ENCODE results near the gene LHFPL2. TPM values are rescaled to one million over a fixed set of nuclear protein-coding genes. Genes with fewer than 3 reads are reported as not detected.

Gene LHFPL2
- total and polyA plus RNA-seq, 2 donors (not counting 1 experiment from before 2014, with no cell fraction given), result 3.8 to 35.5 TPM

DNA sequence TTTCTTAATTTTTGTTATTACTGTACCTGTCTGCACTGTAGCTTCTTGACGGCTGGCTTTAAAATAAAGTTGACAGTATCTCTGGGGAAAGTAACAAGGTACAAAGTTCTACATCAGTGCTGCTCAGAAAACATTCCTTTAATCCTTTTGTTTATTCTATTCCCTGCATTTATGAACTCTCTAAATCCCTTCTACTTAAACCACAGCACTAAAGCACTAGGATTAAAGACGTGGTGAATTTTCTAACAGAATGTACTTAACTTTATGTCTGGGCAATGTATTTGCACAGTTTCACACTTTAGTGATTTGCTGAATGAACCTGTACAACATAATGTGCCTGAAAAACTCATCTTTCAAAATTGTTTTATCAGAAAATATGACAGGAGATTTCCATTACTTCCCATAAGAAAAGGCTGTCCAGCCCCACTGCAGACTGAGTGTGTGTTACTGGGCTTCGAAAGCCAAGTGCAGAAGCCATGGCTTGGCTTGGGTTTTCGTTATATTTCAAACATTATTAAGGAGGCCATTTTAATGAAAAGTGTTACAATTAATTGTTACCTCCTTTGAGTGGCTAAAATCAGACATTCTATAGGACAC, 43.8 kb downstream of the LHFPL2 start:
- Histone ChIP-seq H3K79me2 (ENCODE audit: control insufficient read depth, insufficient read depth, low read length) (no peaks in the 10 kb centered on the region), H3K4me3 (ENCODE audit: control extremely low read depth in 1 of 5, extremely low read depth in 1 of 5, insufficient read depth in 1 of 5, low read depth in 2 of 5, low read length in 4 of 5) (no peak overlapping the region), H3K36me3 (replicated peaks in 1 of 2; ENCODE audit: control extremely low read depth in 1 of 2, control insufficient read depth in 1 of 2, extremely low read depth in 1 of 2, insufficient read depth in 2 of 2, low read length in 1 of 2) (no peaks in the 10 kb centered on the region), H3K9ac (ENCODE audit: low read length) (no peak overlapping the region), H3K9me3 (ENCODE audit: control extremely low read depth in 1 of 3, control insufficient read depth in 2 of 3, insufficient read depth in 1 of 3, low read length in 2 of 3) (peaks cover 0 to 3% (median 0%) of the 10 kb centered on the region in 3 donors), H3K27me3 (replicated peaks in 1 of 4; ENCODE audit: control extremely low read depth in 1 of 4, control insufficient read depth in 3 of 4, insufficient read depth in 4 of 4, low read length in 3 of 4) (no peaks in the 10 kb centered on the region), H2AFZ (ENCODE audit: insufficient read depth, low read depth, low read length, poor library complexity, severe bottlenecking) (no peak overlapping the region), H3K4me1 (ENCODE audit: control insufficient read depth in 2 of 2, insufficient read depth in 2 of 2, low read length in 2 of 2) (no peaks in the 10 kb centered on the region), H4K20me1 (ENCODE audit: control insufficient read depth, insufficient read depth, low read length, poor library complexity, severe bottlenecking) (no peaks in the 10 kb centered on the region), H3K4me2 (replicated peaks; ENCODE audit: low read depth, low read length, poor library complexity, severe bottlenecking) (no peak overlapping the region), H3K27ac (ENCODE audit: low read length in 2 of 2) (no peak overlapping the region)
- CTCF ChIA-PET, result no interaction called here
- POLR2A ChIA-PET, result no interaction called here
- intact Hi-C loops (cut with micrococcal nuclease), result no loop called here
- TF ChIP-seq, protein P1, sequence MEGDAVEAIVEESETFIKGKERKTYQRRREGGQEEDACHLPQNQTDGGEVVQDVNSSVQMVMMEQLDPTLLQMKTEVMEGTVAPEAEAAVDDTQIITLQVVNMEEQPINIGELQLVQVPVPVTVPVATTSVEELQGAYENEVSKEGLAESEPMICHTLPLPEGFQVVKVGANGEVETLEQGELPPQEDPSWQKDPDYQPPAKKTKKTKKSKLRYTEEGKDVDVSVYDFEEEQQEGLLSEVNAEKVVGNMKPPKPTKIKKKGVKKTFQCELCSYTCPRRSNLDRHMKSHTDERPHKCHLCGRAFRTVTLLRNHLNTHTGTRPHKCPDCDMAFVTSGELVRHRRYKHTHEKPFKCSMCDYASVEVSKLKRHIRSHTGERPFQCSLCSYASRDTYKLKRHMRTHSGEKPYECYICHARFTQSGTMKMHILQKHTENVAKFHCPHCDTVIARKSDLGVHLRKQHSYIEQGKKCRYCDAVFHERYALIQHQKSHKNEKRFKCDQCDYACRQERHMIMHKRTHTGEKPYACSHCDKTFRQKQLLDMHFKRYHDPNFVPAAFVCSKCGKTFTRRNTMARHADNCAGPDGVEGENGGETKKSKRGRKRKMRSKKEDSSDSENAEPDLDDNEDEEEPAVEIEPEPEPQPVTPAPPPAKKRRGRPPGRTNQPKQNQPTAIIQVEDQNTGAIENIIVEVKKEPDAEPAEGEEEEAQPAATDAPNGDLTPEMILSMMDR (IDR thresholded peaks at IDR 0.05), result no peak
- no peak for TF ChIP-seq EZH2 (IDR thresholded peaks at IDR 0.05; ENCODE audit: borderline replicate concordance, insufficient read depth, low read depth, low read length, poor library complexity, severe bottlenecking)
- H3K27ac Mint-ChIP-seq, result no peak overlapping the region
- no peaks in the 10 kb centered on the region for H3K27me3 Mint-ChIP-seq
- H3K9me3 Mint-ChIP-seq (ENCODE audit: insufficient read depth), result no peaks in the 10 kb centered on the region
- no peak overlapping the region for H3K4me3 Mint-ChIP-seq
- no peak for DNase-seq
- ATAC-seq (ENCODE audit: low read depth), result no peak
- H3K4me1 Mint-ChIP-seq, result peaks cover 4% of the 10 kb centered on the region
- WGBS (ENCODE audit: insufficient coverage), result no CpG with 5 or more reads among the region's 4 CpGs

DNA sequence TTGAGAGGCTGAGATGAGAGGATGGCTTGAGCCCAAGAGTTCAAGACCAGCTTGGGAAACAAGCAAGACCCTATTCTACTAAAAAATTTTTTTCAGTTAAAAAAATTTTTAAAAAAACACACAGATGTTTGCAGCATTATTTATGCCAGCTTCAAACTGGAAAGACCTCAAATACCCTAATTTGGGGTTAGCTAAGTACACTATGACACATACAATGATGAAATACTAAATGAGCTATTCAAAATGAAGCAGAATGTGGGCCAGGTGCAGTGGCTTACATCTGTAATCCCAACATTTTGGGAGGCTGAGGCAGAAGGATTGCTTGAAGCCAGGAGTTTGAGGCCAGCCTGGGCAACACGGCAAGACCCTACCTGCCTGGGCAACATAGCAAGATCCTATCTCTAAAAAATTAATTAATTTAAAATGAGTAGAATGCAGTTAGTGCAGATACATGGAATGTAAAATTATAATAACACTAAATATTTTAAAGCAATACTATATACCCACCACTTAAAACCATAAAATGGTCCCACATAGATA, 44.9 kb downstream of the LHFPL2 start:
- Histone ChIP-seq H3K4me1 (ENCODE audit: control insufficient read depth in 2 of 2, insufficient read depth in 2 of 2, low read length in 2 of 2) (no peaks in the 10 kb centered on the region), H2AFZ (ENCODE audit: insufficient read depth, low read depth, low read length, poor library complexity, severe bottlenecking) (no peak overlapping the region), H3K9me3 (ENCODE audit: control extremely low read depth in 1 of 3, control insufficient read depth in 2 of 3, insufficient read depth in 1 of 3, low read length in 2 of 3) (peaks cover 0 to 3% (median 0%) of the 10 kb centered on the region in 3 donors), H3K9ac (ENCODE audit: low read length) (no peak overlapping the region), H3K36me3 (replicated peaks in 1 of 2; ENCODE audit: control extremely low read depth in 1 of 2, control insufficient read depth in 1 of 2, extremely low read depth in 1 of 2, insufficient read depth in 2 of 2, low read length in 1 of 2) (no peaks in the 10 kb centered on the region), H3K79me2 (ENCODE audit: control insufficient read depth, insufficient read depth, low read length) (no peaks in the 10 kb centered on the region), H3K27me3 (replicated peaks in 1 of 4; ENCODE audit: control extremely low read depth in 1 of 4, control insufficient read depth in 3 of 4, insufficient read depth in 4 of 4, low read length in 3 of 4) (no peaks in the 10 kb centered on the region), H4K20me1 (ENCODE audit: control insufficient read depth, insufficient read depth, low read length, poor library complexity, severe bottlenecking) (no peaks in the 10 kb centered on the region), H3K4me3 (ENCODE audit: control extremely low read depth in 1 of 5, extremely low read depth in 1 of 5, insufficient read depth in 1 of 5, low read depth in 2 of 5, low read length in 4 of 5) (no peak overlapping the region), H3K27ac (ENCODE audit: low read length in 2 of 2) (no peak overlapping the region), H3K4me2 (replicated peaks; ENCODE audit: low read depth, low read length, poor library complexity, severe bottlenecking) (no peak overlapping the region)
- Mint-ChIP-seq H3K27ac (no peak overlapping the region), H3K4me1 (peaks cover 4% of the 10 kb centered on the region), H3K9me3 (ENCODE audit: insufficient read depth) (no peaks in the 10 kb centered on the region), H3K4me3 (no peak overlapping the region), H3K27me3 (no peaks in the 10 kb centered on the region)
- CTCF ChIA-PET, result no interaction called here
- TF ChIP-seq, protein P1 (IDR thresholded peaks at IDR 0.05), result no peak
- TF ChIP-seq EZH2 (IDR thresholded peaks at IDR 0.05; ENCODE audit: borderline replicate concordance, insufficient read depth, low read depth, low read length, poor library complexity, severe bottlenecking), result no peak
- POLR2A ChIA-PET, result no interaction called here
- ATAC-seq (ENCODE audit: low read depth), result no peak
- no peak for DNase-seq
- intact Hi-C loops (cut with micrococcal nuclease), result no loop called here
- WGBS (ENCODE audit: insufficient coverage), result no CpG with 5 or more reads among the region's 1 CpG
